Neural cell (in vitro differentiated cells): ENCODE measurements around the gene NGB.

Experiments used
- EP300 ChIP-seq: fragments of 450-650 bp; conservative IDR thresholded peaks from 2 replicates; pipeline ENCODE4 v1.6.1; 2014; ENCODE audit warnings: antibody characterized with exemption, mild to moderate bottlenecking, moderate library complexity; ENCODE audit not compliant: poor library complexity, severe bottlenecking
- EZH2 ChIP-seq: fragments of 200-600, 300-800 bp; shearing (Covaris generic), sonication (generic); IDR thresholded peaks from 2 replicates; pipeline ENCODE4 v1.6.1; 2014; ENCODE audit warnings: antibody characterized with exemption, low read length, borderline replicate concordance, mild to moderate bottlenecking; ENCODE audit not compliant: insufficient read depth, poor library complexity, severe bottlenecking
- RAD21 ChIP-seq: fragments of 450-650 bp; conservative IDR thresholded peaks from 2 replicates; pipeline ENCODE4 v1.6.1; 2014; ENCODE audit warnings: antibody characterized with exemption, mild to moderate bottlenecking, moderate library complexity
- REST ChIP-seq: IDR thresholded peaks from 2 replicates; pipeline ENCODE4 v1.6.1; 2012; ENCODE audit warnings: borderline replicate concordance
- TF ChIP-seq, protein P1 (sequence below): fragments of 450-650 bp; IDR thresholded peaks from 2 replicates; pipeline ENCODE4 v1.5.1; 2014; ENCODE audit warnings: antibody characterized with exemption, mild to moderate bottlenecking, moderate library complexity; ENCODE audit not compliant: poor library complexity, severe bottlenecking

GRCh38 chr14:77260631-77261030 is 10.4 kb downstream of the NGB start:
- no peak for TF ChIP-seq RAD21
- TF ChIP-seq EP300 = no peak
- TF ChIP-seq, protein P1, sequence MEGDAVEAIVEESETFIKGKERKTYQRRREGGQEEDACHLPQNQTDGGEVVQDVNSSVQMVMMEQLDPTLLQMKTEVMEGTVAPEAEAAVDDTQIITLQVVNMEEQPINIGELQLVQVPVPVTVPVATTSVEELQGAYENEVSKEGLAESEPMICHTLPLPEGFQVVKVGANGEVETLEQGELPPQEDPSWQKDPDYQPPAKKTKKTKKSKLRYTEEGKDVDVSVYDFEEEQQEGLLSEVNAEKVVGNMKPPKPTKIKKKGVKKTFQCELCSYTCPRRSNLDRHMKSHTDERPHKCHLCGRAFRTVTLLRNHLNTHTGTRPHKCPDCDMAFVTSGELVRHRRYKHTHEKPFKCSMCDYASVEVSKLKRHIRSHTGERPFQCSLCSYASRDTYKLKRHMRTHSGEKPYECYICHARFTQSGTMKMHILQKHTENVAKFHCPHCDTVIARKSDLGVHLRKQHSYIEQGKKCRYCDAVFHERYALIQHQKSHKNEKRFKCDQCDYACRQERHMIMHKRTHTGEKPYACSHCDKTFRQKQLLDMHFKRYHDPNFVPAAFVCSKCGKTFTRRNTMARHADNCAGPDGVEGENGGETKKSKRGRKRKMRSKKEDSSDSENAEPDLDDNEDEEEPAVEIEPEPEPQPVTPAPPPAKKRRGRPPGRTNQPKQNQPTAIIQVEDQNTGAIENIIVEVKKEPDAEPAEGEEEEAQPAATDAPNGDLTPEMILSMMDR = no peak
- no peak for TF ChIP-seq REST
- TF ChIP-seq EZH2 = no peak
